Frontal cortex (tissue), 4 donors: ENCODE data around the gene HABP2. TPM values are rescaled to one million over a fixed set of nuclear protein-coding genes. Genes with fewer than 3 reads are reported as not detected.

Experiments used
- DNase-seq, 2 donors: peaks; one replicate each; pipeline ENCODE4 v3.0.0; 2012; ENCODE audit warnings: low spot score in 2 of 2
- FAIRE-seq: peaks from 2 replicates; lab custom pipeline; 2012; peaks lifted over from hg19 to GRCh38; lab: Jason Lieb, UNC
- total RNA-seq: library from RNA; depleted of rRNA; stranded (reverse); fragments of >200 nt; gene quantifications from one replicate; pipeline ENCODE4 v1.2.3, GENCODE V29; 2014
- donor health status: control.
- donor health status: control.
- donor health status: control.

The HABP2 gene
- total RNA-seq, 1 donor from 2014 or later, result not detected

- FAIRE-seq (no peak), DNase-seq (no peak)
Observed at GRCh38 chr10:113524539-113525490, 28.0 kb upstream of the HABP2 start.

GRCh38 chr10:113525713-113526112 is 27.1 kb upstream of the HABP2 start:
- no peak for DNase-seq
- no peak for FAIRE-seq

- FAIRE-seq, result no peak
- DNase-seq, result no peak
Observed at GRCh38 chr10:113527211-113527906, 25.5 kb upstream of the HABP2 start.

GRCh38 chr10:113528876-113529275 is 24.0 kb upstream of the HABP2 start:
- no peak for FAIRE-seq

GRCh38 chr10:113529575-113529974 is 23.3 kb upstream of the HABP2 start:
- no peak for FAIRE-seq
- no peak for DNase-seq

More at GRCh38 chr10:113528876-113529275, 24.0 kb upstream of the HABP2 start:
- no peak for DNase-seq

GRCh38 chr10:113530476-113530875 is 22.4 kb upstream of the HABP2 start:
- DNase-seq, result no peak
- no peak for FAIRE-seq

GRCh38 chr10:113532724-113533123 is 20.1 kb upstream of the HABP2 start:
- FAIRE-seq (no peak), DNase-seq (no peak)

- no peak for FAIRE-seq
- DNase-seq, result no peak
Observed at GRCh38 chr10:113533801-113534200, 19.1 kb upstream of the HABP2 start.

GRCh38 chr10:113534423-113534822 is 18.4 kb upstream of the HABP2 start:
- FAIRE-seq (no peak), DNase-seq (no peak)

- FAIRE-seq, result no peak
- no peak for DNase-seq
Observed at GRCh38 chr10:113537672-113538071, 15.2 kb upstream of the HABP2 start.

- FAIRE-seq (no peak), DNase-seq (no peak)
Observed at GRCh38 chr10:113538151-113538550, 14.7 kb upstream of the HABP2 start.

GRCh38 chr10:113539789-113540188 is 13.1 kb upstream of the HABP2 start:
- FAIRE-seq (no peak), DNase-seq (no peak)

GRCh38 chr10:113540845-113541548 is 11.9 kb upstream of the HABP2 start:
- DNase-seq (no peak), FAIRE-seq (no peak)

GRCh38 chr10:113541549-113541927 is 11.3 kb upstream of the HABP2 start:
- no peak for FAIRE-seq
- DNase-seq, result no peak

- no peak for DNase-seq
- FAIRE-seq, result no peak
Observed at GRCh38 chr10:113543107-113543955, 9.5 kb upstream of the HABP2 start.

GRCh38 chr10:113544392-113544791 is 8.5 kb upstream of the HABP2 start:
- FAIRE-seq, result no peak
- DNase-seq, result no peak

- no peak for FAIRE-seq
Observed at GRCh38 chr10:113547426-113547825, 5.4 kb upstream of the HABP2 start.

GRCh38 chr10:113549856-113550255 is 3.0 kb upstream of the HABP2 start:
- DNase-seq (no peak), FAIRE-seq (no peak)

More at GRCh38 chr10:113547426-113547825, 5.4 kb upstream of the HABP2 start:
- no peak for DNase-seq

GRCh38 chr10:113550365-113550764 is 2.5 kb upstream of the HABP2 start:
- FAIRE-seq (no peak), DNase-seq (no peak)

GRCh38 chr10:113552014-113552413 is 839 bp upstream of the HABP2 start:
- FAIRE-seq (no peak), DNase-seq (no peak)
